NCI-H2196 treated with DMSO at 0.1 percent for 48 hours (cell line): ENCODE data around the gene PDCD11.
A peak's percentile ranks its signal among the peaks of the same experiment; 100 is the strongest.
"Not testable (repeated sequence)": the region's sequence is repeated elsewhere in the genome, so short reads cannot be mapped to it uniquely, and the experiment has no call there.

Experiments used
- DNase-seq: peaks from one replicate; lab custom pipeline; 2025; ENCODE audit not compliant: unreplicated experiment; lab: John Stamatoyannopoulos, UW

Gene PDCD11

DNA sequence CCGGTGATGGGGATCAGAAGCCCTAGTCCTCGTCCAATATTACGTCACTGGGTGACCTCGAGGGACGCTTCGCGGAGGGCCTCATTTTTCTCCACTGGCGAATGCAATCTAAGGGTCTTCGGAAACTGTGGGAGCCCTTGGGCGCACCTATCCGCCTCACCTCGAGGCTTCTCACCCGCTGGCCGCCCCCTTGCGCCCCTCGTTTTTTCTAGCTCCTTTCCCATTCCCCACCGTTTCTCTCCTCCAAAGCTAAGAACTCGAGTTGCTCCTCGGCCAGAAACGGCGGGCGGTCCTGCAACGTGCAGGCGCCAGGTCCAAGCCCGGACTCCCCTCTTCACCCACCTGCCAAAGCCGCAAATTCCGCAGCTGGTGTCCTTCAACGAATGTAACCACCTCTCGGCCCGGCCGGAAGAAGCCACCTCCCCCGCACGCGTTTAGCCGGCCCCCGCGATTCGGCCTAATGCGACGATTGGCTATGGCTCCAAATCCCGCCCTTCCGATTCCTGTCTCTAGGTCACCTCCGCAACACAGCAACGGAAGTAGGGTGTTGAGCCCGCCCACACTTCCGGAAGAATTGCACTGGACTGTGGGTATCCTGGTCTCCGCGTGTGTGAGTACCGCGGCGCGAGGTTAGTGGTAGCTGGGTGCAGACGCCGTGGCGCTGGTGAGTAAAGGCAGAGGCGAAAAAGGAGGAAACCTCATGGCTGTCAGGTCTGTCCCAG is at the start of gene PDCD11, which contains the start of gene ATP5MK:
PDCD11 (plus strand) TSS at position 560 of the 722 bp plus-strand sequence. CDS start 1,801 bp downstream, outside the sequence.
ATP5MK (minus strand) TSS at position 409 of the 722 bp plus-strand sequence. CDS start 4,018 bp downstream, outside the sequence.
- peak; percentile 80 for DNase-seq

DNA sequence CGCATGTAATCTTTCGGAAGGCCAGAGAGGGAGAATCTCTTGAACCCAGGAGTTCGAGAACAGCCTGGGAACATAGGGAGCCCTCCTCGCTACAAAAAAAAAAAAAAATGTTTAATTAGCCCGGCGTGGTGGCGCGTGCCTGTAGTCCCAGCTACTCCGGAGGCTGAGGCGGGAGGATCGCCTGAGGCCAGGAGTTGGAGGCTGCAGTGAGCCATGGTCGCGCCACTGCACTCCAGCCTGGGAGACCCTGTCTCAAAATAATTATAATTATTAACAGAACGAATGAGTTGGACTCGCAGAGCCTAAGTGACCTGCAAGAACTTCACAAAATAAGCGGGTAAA is 46.3 kb upstream of the PDCD11 start:
- DNase-seq, result no peak

DNA sequence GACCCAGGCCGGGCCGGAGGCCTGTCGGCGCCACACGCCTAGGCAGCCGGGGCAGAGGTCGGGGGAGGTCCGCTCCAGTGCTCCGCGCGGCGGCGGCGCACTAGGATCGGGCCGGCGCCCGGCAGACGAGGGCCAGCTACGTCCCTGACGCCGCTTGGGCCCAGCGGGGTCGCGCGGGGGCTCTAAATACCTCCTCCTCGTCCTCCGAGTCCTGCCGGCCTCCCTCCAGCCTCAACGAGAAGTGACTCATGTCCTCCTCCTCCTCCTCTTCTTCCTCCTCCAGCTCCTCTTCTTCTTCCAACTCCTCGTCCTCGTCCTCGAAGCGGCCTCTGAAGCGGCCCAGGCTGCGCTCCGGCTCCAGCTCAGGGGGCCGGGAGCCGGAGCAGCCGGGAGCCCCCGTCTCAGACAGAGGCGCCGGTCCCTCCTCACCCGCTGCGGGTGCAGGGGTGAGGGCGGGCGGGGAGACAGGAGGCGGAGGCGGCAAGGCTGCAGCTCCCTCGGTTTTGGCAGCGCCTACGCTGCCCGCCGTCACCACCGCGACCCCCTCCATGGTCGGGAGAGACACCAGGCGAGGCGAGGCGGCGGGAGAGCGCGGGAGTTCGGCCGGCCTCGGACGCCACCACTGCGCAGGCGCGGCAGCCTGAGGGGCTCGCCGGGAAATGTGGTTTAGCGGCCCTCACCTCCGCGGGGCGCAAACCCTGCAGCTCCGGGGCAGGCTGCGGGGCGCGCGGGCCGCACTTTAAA is 45.7 kb upstream of the PDCD11 start, which contains the start of gene PCGF6:
PCGF6 (minus strand) TSS at position 624 of the 744 bp plus-strand sequence; CDS start at position 550, 74 bp downstream.
- peak; percentile 26 for DNase-seq

DNA sequence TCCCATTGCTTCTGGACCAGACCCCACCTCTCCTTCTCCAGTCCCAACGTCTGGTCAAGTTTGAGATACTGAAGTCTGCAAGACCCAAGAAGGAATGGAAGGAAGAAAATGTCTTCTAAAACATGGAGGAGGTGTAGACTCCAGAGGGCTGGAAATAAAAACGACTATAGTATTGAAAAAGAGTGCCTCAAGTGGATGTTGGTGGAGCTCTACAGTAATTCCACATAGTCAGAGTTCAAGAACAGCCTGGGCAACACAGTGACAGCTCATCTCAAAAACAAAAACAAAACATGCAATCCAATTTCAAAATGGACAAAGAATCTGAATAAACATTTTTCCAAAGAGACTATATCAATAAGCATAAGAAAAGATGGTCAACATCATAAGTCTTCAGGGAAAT is 43.1 kb upstream of the PDCD11 start:
- DNase-seq, result no peak

GRCh38 chr10:103354567-103354966 is 41.9 kb upstream of the PDCD11 start:
- DNase-seq, result not testable (repeated sequence)

DNA sequence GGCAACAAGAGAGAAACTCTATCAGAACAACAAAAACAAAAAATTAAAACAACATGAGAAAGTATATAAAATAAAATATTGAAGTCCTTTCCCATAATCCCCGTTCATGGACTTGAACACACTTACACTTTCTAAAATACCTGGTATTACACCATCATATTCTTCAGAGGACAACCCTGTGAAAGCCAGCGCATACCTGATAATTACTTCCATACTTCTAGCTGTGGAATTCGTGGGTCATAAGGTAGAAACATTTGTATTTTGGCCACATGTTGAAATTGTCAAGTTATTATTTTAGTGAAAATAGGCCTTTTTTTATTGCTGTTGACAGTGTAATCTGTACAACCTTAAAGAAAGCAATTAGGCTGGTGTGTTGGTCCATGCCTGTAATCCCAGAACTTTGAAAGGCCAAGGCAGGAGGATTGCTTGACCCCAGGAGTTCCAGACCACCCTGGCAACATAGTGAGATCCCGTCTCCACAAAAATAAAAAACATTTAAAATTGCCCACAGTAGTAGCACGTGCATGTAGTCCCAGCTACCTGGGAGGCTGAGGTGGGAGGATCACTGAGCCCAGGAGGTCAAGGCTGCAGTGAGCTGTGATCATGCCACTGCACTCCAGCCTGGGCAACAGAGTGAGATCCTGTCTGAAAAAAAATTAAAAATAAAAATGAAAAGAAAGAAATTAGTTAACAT is 40.4 kb upstream of the PDCD11 start:
- DNase-seq, result no peak

DNA sequence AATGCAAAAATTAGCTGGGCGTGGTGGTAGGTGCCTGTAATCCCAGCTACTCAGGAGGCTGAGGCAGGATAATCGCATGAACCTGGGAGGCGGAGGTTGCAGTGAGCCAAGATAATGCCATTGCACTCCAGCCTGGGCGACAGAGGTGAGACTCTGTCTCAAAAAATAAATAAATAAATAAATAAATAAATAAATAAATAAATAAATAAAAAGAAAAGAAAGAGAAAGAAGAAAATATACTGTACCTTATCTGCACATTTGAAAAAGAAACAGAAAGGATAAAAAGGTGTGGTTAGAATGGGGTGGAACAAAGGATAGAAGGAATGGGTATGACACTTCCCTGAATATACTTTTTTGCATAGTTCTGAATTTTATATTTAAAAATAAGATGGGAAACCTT is 36.9 kb upstream of the PDCD11 start:
- not testable (repeated sequence) for DNase-seq

GRCh38 chr10:103360791-103361190 is 35.6 kb upstream of the PDCD11 start:
- DNase-seq, result not testable (repeated sequence)

GRCh38 chr10:103367379-103367781 is 29.0 kb upstream of the PDCD11 start:
- no peak for DNase-seq

GRCh38 chr10:103367782-103368518 is 28.5 kb upstream of the PDCD11 start, which contains the start of gene TAF5:
TSS of gene TAF5 (plus strand) at chr10:103367976. CDS start at chr10:103367990, 14 bp downstream.
- DNase-seq, result peak; percentile 77

GRCh38 chr10:103373544-103373943 is 22.9 kb upstream of the PDCD11 start:
- DNase-seq, result no peak

GRCh38 chr10:103374263-103374662 is 22.2 kb upstream of the PDCD11 start:
- no peak for DNase-seq

DNA sequence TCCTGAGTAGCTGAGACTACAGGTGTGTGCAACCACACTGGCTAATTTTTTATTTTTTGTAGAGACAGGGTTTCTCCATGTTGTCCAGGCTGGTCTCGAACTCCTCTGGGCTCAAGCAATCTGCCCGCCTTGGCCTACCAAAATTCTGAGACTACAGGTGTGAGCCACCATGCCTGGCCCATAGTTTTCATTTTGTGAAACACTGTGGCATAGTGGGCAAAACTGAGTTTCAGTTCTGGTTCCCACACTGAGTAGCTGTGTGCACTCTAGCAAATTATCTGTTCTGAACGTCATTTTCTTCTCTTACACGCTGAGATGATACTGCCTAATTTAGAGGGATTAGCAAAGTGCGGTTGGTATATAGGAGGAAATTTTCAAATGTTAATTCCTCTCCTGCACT is 13.7 kb upstream of the PDCD11 start:
- no peak for DNase-seq

DNA sequence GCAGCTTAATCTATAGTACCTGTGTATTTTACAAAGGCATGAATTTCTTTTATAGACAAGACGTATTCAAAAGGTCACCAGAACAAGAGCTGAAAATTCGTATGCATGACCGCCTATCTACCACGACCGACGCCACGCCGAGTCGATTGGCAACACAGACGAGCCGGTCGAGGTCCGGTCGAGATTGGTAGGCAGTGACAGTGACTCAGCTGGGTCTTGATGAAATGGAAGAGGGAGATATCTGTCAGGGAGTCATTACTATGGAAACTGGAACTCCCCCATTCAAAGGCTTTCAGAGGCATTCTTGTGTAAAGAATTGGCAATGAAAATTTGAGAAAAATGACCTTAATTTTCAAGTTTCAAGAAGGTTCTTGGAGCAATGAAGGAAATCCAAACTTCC is 2.2 kb upstream of the PDCD11 start:
- no peak for DNase-seq

DNA sequence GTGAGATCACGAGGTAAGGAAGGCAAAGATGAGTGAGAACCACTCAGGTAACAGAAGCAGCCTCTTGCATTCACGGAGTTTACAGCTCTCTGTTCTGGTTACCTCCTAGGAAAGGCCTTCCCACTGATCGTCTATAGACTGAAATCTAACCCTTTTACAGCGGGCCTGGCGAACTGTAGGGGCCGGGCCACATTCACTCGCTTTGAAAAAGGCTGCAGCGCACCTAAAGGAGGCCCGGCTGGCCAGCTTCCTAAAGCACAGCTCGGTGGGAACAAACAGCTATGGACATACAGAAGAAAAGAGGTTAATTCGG is 716 bp upstream of the PDCD11 start:
- DNase-seq, result no peak

GRCh38 chr10:103396789-103397087 is 312 bp downstream of the PDCD11 start:
- no peak for DNase-seq

GRCh38 chr10:103397191-103397825 is 882 bp downstream of the PDCD11 start:
- no peak for DNase-seq

DNA sequence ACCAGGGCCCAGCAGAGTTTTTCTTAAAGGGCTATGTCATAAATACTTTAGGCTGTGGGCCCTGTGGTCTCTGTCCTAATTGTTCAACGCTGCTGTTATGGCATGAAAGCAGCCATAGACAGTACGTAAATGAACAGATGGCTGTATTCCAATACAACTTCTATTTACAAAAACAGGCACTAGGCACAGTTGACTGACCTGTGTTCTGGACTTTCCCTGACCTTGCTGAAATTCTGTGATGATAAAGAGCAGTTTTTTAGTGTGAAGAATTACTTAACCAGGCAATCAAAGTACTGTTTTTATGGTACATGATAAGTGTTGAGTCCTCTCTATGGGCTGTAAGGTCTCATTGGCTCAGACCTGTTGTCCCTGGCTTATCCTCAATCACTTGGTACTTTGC is 17.1 kb downstream of the PDCD11 start:
- DNase-seq, result no peak

DNA sequence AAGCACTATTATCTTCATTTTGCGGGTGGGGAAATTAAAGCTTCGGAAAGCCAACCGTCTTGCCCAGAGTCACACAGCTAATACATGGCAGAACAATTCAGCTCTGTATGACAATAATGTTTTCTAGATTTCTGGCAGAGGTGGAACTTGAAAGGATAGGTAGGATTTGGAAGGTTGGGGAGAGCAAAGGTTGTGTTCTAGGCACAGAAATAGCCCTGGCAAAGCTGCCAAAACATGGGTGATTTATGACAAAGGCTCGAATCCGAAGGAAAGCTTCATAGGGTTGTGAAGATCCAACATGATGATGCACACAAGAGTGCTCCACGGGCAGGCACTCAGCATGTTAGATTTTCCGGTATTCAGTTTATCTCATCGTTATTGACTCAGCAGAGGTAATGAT is 19.2 kb downstream of the PDCD11 start:
- no peak for DNase-seq

- no peak for DNase-seq
These were observed 20.2 kb downstream of the PDCD11 start for GRCh38 chr10:103416436-103417147.
